Lung (tissue), 12 donors: ENCODE measurements around the gene KLHL29. TPM values are rescaled to one million over a fixed set of nuclear protein-coding genes. Genes with fewer than 3 reads are reported as not detected.

Experiments
- ATAC-seq: fragments of 200-7000 bp; cut with Tn5 transposase; one replicate; pipeline ENCODE4 v1.9.1; 2020; ENCODE audit warnings: moderate number of reproducible peaks; ENCODE audit not compliant: insufficient read depth, low FRiP score
- DNase-seq, 3 donors: peaks; one replicate each; pipeline ENCODE4 v3.0.0-alpha.2; 2013 to 2017
- H3K27ac ChIP-seq, 2 donors: one replicate each; pipeline ENCODE4 v1.5.1; 2013; ENCODE audit warnings: mild to moderate bottlenecking in 2 of 2, moderate library complexity in 2 of 2, control low read depth in 1 of 2, inconsistent platforms in 1 of 2, low read depth in 1 of 2, low read length in 1 of 2
- H3K27me3 ChIP-seq, 3 donors: one replicate each; pipeline ENCODE4 v1.5.1; 2013; ENCODE audit warnings: low read length in 2 of 3; ENCODE audit not compliant: control insufficient read depth in 3 of 3, insufficient read depth in 3 of 3
- H3K36me3 ChIP-seq, 4 donors: one replicate each; pipeline ENCODE4 v1.5.1; 2013; ENCODE audit warnings: low read length in 4 of 4, mild to moderate bottlenecking in 1 of 4, moderate library complexity in 1 of 4; ENCODE audit not compliant: control insufficient read depth in 4 of 4, insufficient read depth in 4 of 4
- H3K4me1 ChIP-seq, 5 donors: one replicate each; pipeline ENCODE4 v1.5.1; 2013; ENCODE audit warnings: low read length in 5 of 5, mild to moderate bottlenecking in 2 of 5, moderate library complexity in 1 of 5; ENCODE audit not compliant: control insufficient read depth in 5 of 5, insufficient read depth in 5 of 5
- H3K4me3 ChIP-seq: one replicate; pipeline ENCODE4 v1.5.1; 2013; ENCODE audit warnings: mild to moderate bottlenecking, control low read depth, moderate library complexity
- H3K9ac ChIP-seq, 2 donors: one replicate each; pipeline ENCODE4 v1.5.1; 2013; ENCODE audit warnings: low read length in 2 of 2, control low read depth in 1 of 2; ENCODE audit not compliant: insufficient read depth in 1 of 2
- H3K9me3 ChIP-seq, 4 donors: one replicate each; pipeline ENCODE4 v1.5.1; 2013; ENCODE audit warnings: low read length in 3 of 4, mild to moderate bottlenecking in 1 of 4, moderate library complexity in 1 of 4; ENCODE audit not compliant: control insufficient read depth in 4 of 4, insufficient read depth in 3 of 4
- whole genome bisulfite sequencing, 2 donors: extraction: QIAGEN DNeasy Blood & Tissue Kit; methylation state at CpG; one replicate each; pipeline ENCODE4 v1.1.7; 2013; 5-methylcytosine and 5-hydroxymethylcytosine counted together
- polyA plus RNA-seq, 2 donors: library from polyadenylated mRNA; stranded (reverse); fragments of 200-250 nt; gene quantifications; one replicate each; pipeline ENCODE4 v1.2.1, GENCODE V29; 2013
- total RNA-seq, 2 donors: library from RNA; depleted of rRNA in 1 of 2; stranded (reverse); fragments of >200 nt in 1 of 2; gene quantifications; one replicate each; pipeline ENCODE4 v1.2.1, GENCODE V29; 2014 to 2021
- TF ChIP-seq, protein P1 (sequence below): IDR thresholded peaks from 2 replicates; pipeline ENCODE4 v1.5.1; 2012; ENCODE audit warnings: mild to moderate bottlenecking; ENCODE audit errors: control extremely low read depth, extremely low read depth
- donor health status: control.
- donor health status: control.
- donor health status: Bipolar disorder and iron deficiency.
- donor health status: healthy.
- donor health status: DM: yes; HTN: yes; CAD: no.

KLHL29 gene
- total and polyA plus RNA-seq, 4 donors, result 2.7 to 16.2 (median 3.5) TPM

DNA sequence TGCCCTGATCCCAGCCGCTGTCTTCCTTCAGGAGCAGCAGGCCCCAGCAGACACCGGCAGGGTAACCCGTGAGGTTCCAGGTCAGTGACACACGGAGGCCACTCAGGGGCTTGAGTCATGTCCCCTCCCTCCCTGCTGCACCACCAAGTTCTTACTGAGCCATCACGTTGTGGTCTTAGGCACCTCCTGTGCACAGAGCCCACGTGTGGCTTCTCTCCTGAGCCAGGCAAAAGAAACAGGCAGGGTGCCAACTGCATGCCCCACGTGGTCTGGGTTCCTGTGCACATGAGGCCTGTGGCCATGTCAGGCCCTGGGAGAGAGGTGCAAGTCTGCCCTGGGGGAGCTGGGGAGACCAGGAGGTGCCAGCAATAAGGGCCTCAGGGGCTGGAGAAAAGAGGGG lies 264.8 kb downstream of the KLHL29 start:
- no peak overlapping the region for H3K9ac ChIP-seq
- 30 to 53% methylated on average over 7 of the region's 7 CpGs for WGBS, 2 donors
- ATAC-seq, result no peak
- H3K27me3 ChIP-seq, result no peaks in the 10 kb centered on the region
- H3K9me3 ChIP-seq, result peaks cover 0 to 2% (median 0%) of the 10 kb centered on the region in 4 donors
- no peak overlapping the region for H3K4me3 ChIP-seq
- TF ChIP-seq, protein P1, sequence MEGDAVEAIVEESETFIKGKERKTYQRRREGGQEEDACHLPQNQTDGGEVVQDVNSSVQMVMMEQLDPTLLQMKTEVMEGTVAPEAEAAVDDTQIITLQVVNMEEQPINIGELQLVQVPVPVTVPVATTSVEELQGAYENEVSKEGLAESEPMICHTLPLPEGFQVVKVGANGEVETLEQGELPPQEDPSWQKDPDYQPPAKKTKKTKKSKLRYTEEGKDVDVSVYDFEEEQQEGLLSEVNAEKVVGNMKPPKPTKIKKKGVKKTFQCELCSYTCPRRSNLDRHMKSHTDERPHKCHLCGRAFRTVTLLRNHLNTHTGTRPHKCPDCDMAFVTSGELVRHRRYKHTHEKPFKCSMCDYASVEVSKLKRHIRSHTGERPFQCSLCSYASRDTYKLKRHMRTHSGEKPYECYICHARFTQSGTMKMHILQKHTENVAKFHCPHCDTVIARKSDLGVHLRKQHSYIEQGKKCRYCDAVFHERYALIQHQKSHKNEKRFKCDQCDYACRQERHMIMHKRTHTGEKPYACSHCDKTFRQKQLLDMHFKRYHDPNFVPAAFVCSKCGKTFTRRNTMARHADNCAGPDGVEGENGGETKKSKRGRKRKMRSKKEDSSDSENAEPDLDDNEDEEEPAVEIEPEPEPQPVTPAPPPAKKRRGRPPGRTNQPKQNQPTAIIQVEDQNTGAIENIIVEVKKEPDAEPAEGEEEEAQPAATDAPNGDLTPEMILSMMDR, result no peak
- no peak for DNase-seq
- H3K4me1 ChIP-seq, result no peaks in the 10 kb centered on the region
- H3K27ac ChIP-seq, result no peak overlapping the region
- peaks cover 0 to 5% (median 0%) of the 10 kb centered on the region in 4 donors for H3K36me3 ChIP-seq

DNA sequence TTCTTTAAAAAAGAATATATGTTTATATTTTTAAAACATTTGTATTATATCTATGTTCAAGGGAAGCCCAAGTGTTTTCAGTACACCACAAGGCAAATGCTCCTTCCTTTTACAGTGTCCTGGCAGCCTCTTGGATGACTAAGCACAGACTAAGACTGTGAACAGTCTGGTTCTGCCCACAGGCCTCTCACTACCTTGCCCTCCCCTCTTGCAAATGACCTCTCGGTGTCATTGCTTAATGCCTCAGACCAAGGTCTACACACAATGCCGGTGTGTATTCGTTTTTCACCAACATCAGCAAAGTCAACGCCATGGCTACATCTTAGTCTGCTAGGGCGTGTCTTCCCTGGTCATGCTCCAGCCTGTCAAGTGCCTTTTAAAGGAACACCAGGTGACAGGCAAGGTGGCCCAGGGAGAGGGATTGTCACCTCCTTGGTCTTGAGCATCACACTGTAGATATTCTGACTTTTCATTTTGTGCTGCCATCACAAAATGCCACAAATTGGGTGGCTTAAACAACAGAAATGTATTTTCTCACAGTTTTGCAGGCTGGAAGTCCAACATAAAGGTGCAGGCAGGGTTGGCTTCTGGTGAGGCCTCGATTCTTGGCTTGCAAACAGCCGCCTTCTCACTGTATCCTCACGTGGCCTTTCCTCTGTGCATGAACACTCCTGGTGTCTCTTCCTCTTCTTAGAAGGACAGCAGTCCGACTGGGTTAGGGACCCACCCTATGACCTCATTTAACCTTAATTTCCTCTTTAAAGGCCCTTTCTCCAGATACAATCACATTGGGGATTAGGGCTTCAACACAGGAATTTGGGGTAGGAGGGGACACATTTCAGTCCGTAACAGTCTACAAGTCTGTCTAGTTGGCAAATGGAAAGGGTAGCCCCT lies 266.5 kb downstream of the KLHL29 start:
- no peak for ATAC-seq
- Histone ChIP-seq H3K9me3 (peaks cover 0 to 2% (median 0%) of the 10 kb centered on the region in 4 donors), H3K27me3 (no peaks in the 10 kb centered on the region), H3K36me3 (peaks cover 0 to 5% (median 0%) of the 10 kb centered on the region in 4 donors), H3K4me3 (no peak overlapping the region), H3K4me1 (peaks cover 0 to 11% (median 0%) of the 10 kb centered on the region in 5 donors), H3K27ac (no peak overlapping the region), H3K9ac (no peak overlapping the region)
- DNase-seq, result no peak
- TF ChIP-seq, protein P1, result no peak
- WGBS, 2 donors, result 78 to 83% methylated on average over 10 of the region's 10 CpGs

DNA sequence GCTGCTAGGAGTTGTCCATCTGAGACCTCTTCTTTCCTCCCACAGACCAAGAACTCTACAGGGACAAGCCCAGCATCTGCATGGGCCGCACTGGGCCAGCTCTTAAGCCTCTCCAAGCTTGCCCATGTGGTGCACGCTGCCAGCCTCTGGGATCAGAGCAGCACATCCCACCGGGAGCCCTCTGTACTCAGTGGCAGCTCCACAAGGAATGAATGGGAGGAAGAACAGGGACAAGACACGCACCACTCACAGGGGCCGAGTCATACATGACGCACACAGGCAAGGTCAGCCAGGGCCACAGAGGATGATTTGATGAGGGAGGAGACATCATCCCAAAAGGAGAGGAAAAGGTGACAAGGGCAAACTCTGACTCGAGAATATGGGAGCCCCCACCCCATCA lies 268.3 kb downstream of the KLHL29 start:
- Histone ChIP-seq H3K9me3 (peaks cover 0 to 2% (median 0%) of the 10 kb centered on the region in 4 donors), H3K4me3 (no peak overlapping the region), H3K36me3 (peaks cover 0 to 5% (median 0%) of the 10 kb centered on the region in 4 donors), H3K4me1 (peaks cover 0 to 15% (median 0%) of the 10 kb centered on the region in 5 donors), H3K27me3 (no peaks in the 10 kb centered on the region), H3K27ac (no peak overlapping the region), H3K9ac (no peak overlapping the region)
- ATAC-seq, result no peak
- 91 to 92% methylated on average over 7 of the region's 7 CpGs for WGBS, 2 donors
- TF ChIP-seq, protein P1, result no peak
- no peak for DNase-seq
